Measurements from ENCODE around the gene SYTL5. TPM values are rescaled to one million over a fixed set of nuclear protein-coding genes. Genes with fewer than 3 reads are reported as not detected.

The SYTL5 gene
- total RNA-seq, 1 experiment from 2014 or later: 0.47 TPM

DNA sequence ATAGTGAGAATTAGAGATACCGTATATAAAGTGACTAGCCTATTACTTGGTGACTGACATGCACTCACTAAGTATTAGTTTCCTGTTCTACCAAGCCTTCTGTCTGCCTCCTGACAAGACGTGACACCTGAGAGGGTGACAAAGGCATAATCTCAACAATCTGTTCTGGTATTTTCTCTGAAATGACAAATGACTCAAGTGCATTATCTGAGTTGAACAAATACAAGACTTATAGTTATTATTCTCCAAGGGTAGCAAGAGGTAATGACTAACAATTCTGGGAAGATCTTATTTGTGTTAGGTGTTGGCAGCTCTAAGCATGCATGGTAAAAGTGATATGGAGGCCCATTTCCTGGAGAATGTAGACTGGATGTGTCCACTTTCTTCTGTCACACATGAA lies 60.6 kb downstream of the SYTL5 start:
- BruUV-seq (replicated peaks): no TSS peak
- intact Hi-C loops (cut with micrococcal nuclease; ENCODE audit: unreplicated experiment): no loop called here
- CTCF ChIA-PET: no interaction called here
- Mint-ChIP-seq H3K9me3 (ENCODE audit: low read depth, unreplicated experiment) (peaks cover 2% of the 10 kb centered on the region), H3K4me1 (ENCODE audit: low read depth, unreplicated experiment) (no peaks in the 10 kb centered on the region), H3K27ac (ENCODE audit: unreplicated experiment) (no peak overlapping the region), H3K36me3 (ENCODE audit: insufficient read depth, unreplicated experiment) (no peaks in the 10 kb centered on the region), H3K4me3 (ENCODE audit: low read depth, unreplicated experiment) (no peak overlapping the region), H3K27me3 (ENCODE audit: unreplicated experiment) (no peaks in the 10 kb centered on the region)
- no peak for DNase-seq
- TF ChIP-seq, protein P1, sequence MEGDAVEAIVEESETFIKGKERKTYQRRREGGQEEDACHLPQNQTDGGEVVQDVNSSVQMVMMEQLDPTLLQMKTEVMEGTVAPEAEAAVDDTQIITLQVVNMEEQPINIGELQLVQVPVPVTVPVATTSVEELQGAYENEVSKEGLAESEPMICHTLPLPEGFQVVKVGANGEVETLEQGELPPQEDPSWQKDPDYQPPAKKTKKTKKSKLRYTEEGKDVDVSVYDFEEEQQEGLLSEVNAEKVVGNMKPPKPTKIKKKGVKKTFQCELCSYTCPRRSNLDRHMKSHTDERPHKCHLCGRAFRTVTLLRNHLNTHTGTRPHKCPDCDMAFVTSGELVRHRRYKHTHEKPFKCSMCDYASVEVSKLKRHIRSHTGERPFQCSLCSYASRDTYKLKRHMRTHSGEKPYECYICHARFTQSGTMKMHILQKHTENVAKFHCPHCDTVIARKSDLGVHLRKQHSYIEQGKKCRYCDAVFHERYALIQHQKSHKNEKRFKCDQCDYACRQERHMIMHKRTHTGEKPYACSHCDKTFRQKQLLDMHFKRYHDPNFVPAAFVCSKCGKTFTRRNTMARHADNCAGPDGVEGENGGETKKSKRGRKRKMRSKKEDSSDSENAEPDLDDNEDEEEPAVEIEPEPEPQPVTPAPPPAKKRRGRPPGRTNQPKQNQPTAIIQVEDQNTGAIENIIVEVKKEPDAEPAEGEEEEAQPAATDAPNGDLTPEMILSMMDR (IDR thresholded peaks at IDR 0.05; ENCODE audit: unreplicated experiment): no peak

DNA sequence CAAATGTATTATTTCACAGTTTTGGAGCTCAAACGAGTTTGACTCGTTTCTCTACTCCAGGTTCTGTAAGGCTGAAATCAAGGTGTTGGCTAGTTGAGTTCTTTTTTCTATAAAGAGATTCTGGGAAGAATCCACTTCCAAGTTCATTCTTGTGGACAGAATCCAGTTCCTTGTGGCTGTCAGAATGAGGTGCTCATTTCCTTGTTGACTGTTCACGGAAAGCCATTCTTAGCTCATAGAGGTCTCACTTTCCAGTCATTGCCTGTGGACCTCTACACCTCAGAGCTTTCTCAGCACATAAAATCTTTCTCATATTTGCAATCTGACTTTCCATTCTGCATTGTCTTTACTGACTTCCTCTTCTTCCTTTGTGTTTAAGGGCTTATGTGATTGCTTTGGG lies 62.9 kb downstream of the SYTL5 start:
- Mint-ChIP-seq H3K36me3 (ENCODE audit: insufficient read depth, unreplicated experiment) (no peaks in the 10 kb centered on the region), H3K9me3 (ENCODE audit: low read depth, unreplicated experiment) (peaks cover 2% of the 10 kb centered on the region), H3K4me3 (ENCODE audit: low read depth, unreplicated experiment) (no peak overlapping the region), H3K4me1 (ENCODE audit: low read depth, unreplicated experiment) (no peaks in the 10 kb centered on the region), H3K27ac (ENCODE audit: unreplicated experiment) (no peak overlapping the region), H3K27me3 (ENCODE audit: unreplicated experiment) (no peaks in the 10 kb centered on the region)
- no peak for DNase-seq
- TF ChIP-seq, protein P1 (IDR thresholded peaks at IDR 0.05; ENCODE audit: unreplicated experiment): no peak
- intact Hi-C loops (cut with micrococcal nuclease; ENCODE audit: unreplicated experiment): no loop called here
- CTCF ChIA-PET: no interaction called here
- no TSS peak for BruUV-seq (replicated peaks)

DNA sequence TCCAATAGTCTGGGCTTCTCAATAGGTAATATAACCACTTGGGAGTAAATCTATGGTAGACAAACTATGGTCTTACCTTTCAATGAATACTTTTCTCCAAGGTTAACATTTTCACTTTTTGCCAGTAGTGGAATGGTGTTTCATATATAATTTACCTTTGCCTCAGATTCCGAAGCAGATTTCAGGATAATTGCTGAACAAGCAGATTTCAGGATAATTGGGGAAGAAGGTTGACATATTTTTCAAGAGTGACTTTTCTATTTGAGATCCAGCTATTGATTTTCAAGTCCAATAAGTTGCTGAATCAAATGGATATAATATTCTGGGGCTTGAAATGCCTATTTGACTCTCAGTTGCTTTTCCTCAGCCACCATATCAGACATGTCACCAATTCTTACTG lies 63.6 kb downstream of the SYTL5 start:
- H3K4me1 Mint-ChIP-seq (ENCODE audit: low read depth, unreplicated experiment): no peaks in the 10 kb centered on the region
- CTCF ChIA-PET: no interaction called here
- H3K4me3 Mint-ChIP-seq (ENCODE audit: low read depth, unreplicated experiment): no peak overlapping the region
- H3K27ac Mint-ChIP-seq (ENCODE audit: unreplicated experiment): no peak overlapping the region
- H3K9me3 Mint-ChIP-seq (ENCODE audit: low read depth, unreplicated experiment): peaks cover 2% of the 10 kb centered on the region
- no peaks in the 10 kb centered on the region for H3K36me3 Mint-ChIP-seq (ENCODE audit: insufficient read depth, unreplicated experiment)
- no peak for DNase-seq
- TF ChIP-seq, protein P1 (IDR thresholded peaks at IDR 0.05; ENCODE audit: unreplicated experiment): no peak
- BruUV-seq (replicated peaks): no TSS peak
- intact Hi-C loops (cut with micrococcal nuclease; ENCODE audit: unreplicated experiment): no loop called here
- H3K27me3 Mint-ChIP-seq (ENCODE audit: unreplicated experiment): no peaks in the 10 kb centered on the region

DNA sequence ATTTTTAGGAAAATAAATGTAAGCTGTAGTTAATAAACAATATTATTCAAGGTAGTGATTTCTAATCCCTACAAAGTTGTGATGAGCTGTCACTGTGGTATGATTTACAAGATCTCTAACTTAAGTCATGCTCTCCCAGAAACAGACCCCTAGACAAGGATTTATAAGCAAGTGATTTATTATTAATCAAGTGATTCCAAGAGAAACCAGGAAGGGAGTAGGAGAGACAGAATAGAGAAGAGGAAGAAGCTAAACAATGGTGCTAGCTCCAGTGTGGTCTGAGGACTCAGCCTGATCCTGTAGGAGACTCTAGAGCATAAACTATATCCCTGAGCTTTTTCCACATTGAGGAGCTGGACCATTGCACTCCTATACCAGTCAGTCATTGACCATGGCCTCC lies 73.1 kb downstream of the SYTL5 start:
- no peak for DNase-seq
- H3K27ac Mint-ChIP-seq (ENCODE audit: unreplicated experiment): no peak overlapping the region
- TF ChIP-seq, protein P1 (IDR thresholded peaks at IDR 0.05; ENCODE audit: unreplicated experiment): no peak
- no peaks in the 10 kb centered on the region for H3K27me3 Mint-ChIP-seq (ENCODE audit: unreplicated experiment)
- no peaks in the 10 kb centered on the region for H3K36me3 Mint-ChIP-seq (ENCODE audit: insufficient read depth, unreplicated experiment)
- H3K4me3 Mint-ChIP-seq (ENCODE audit: low read depth, unreplicated experiment): no peak overlapping the region
- peaks cover 11% of the 10 kb centered on the region for H3K4me1 Mint-ChIP-seq (ENCODE audit: low read depth, unreplicated experiment)
- CTCF ChIA-PET: no interaction called here
- no peaks in the 10 kb centered on the region for H3K9me3 Mint-ChIP-seq (ENCODE audit: low read depth, unreplicated experiment)
- intact Hi-C loops (cut with micrococcal nuclease; ENCODE audit: unreplicated experiment): no loop called here
- BruUV-seq (replicated peaks): no TSS peak

DNA sequence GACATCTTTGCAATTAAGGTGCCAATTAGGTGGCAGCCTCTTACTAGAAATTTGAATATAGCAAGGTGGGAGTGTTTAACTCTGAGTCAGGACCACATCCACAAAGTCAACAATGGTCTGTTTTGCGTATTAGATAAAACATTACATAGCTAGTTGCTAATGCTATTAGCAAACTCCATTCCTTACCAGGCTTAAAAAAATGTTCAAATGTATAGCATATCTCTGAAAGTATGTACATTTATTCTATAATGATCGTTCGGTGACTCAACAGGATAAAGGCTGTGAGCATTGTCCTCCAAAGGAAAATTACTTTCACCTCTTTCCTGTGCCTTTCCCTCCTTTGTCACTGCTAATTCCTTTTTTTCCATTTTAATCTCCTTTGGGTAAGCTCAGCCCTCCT lies 74.5 kb downstream of the SYTL5 start:
- H3K36me3 Mint-ChIP-seq (ENCODE audit: insufficient read depth, unreplicated experiment): no peaks in the 10 kb centered on the region
- no peaks in the 10 kb centered on the region for H3K9me3 Mint-ChIP-seq (ENCODE audit: low read depth, unreplicated experiment)
- H3K27ac Mint-ChIP-seq (ENCODE audit: unreplicated experiment): no peak overlapping the region
- no peak for DNase-seq
- CTCF ChIA-PET: no interaction called here
- H3K27me3 Mint-ChIP-seq (ENCODE audit: unreplicated experiment): no peaks in the 10 kb centered on the region
- intact Hi-C loops (cut with micrococcal nuclease; ENCODE audit: unreplicated experiment): no loop called here
- TF ChIP-seq, protein P1 (IDR thresholded peaks at IDR 0.05; ENCODE audit: unreplicated experiment): no peak
- peaks cover 11% of the 10 kb centered on the region for H3K4me1 Mint-ChIP-seq (ENCODE audit: low read depth, unreplicated experiment)
- H3K4me3 Mint-ChIP-seq (ENCODE audit: low read depth, unreplicated experiment): no peak overlapping the region
- no TSS peak for BruUV-seq (replicated peaks)

Measured in Calu3 (cell line).